GM10266 (cell line): Measurements from ENCODE around the gene ZNF512B.
A peak's percentile ranks its signal among the peaks of the same experiment; 100 is the strongest.
"Not testable (repeated sequence)": the region's sequence is repeated elsewhere in the genome, so short reads cannot be mapped to it uniquely, and the experiment has no call there.

ENCODE experiments used
- DNase-seq: peaks from one replicate; pipeline ENCODE4 v3.0.0; 2012; ENCODE audit errors: extremely low spot score
- TF ChIP-seq, protein P1 (sequence below): IDR thresholded peaks from 2 replicates; pipeline ENCODE4 v1.5.1; 2012; ENCODE audit warnings: mild to moderate bottlenecking, low read depth; ENCODE audit not compliant: control insufficient read depth, insufficient read depth; ENCODE audit errors: missing control alignments

The ZNF512B gene, protein sequence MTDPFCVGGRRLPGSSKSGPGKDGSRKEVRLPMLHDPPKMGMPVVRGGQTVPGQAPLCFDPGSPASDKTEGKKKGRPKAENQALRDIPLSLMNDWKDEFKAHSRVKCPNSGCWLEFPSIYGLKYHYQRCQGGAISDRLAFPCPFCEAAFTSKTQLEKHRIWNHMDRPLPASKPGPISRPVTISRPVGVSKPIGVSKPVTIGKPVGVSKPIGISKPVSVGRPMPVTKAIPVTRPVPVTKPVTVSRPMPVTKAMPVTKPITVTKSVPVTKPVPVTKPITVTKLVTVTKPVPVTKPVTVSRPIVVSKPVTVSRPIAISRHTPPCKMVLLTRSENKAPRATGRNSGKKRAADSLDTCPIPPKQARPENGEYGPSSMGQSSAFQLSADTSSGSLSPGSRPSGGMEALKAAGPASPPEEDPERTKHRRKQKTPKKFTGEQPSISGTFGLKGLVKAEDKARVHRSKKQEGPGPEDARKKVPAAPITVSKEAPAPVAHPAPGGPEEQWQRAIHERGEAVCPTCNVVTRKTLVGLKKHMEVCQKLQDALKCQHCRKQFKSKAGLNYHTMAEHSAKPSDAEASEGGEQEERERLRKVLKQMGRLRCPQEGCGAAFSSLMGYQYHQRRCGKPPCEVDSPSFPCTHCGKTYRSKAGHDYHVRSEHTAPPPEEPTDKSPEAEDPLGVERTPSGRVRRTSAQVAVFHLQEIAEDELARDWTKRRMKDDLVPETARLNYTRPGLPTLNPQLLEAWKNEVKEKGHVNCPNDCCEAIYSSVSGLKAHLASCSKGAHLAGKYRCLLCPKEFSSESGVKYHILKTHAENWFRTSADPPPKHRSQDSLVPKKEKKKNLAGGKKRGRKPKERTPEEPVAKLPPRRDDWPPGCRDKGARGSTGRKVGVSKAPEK

DNA sequence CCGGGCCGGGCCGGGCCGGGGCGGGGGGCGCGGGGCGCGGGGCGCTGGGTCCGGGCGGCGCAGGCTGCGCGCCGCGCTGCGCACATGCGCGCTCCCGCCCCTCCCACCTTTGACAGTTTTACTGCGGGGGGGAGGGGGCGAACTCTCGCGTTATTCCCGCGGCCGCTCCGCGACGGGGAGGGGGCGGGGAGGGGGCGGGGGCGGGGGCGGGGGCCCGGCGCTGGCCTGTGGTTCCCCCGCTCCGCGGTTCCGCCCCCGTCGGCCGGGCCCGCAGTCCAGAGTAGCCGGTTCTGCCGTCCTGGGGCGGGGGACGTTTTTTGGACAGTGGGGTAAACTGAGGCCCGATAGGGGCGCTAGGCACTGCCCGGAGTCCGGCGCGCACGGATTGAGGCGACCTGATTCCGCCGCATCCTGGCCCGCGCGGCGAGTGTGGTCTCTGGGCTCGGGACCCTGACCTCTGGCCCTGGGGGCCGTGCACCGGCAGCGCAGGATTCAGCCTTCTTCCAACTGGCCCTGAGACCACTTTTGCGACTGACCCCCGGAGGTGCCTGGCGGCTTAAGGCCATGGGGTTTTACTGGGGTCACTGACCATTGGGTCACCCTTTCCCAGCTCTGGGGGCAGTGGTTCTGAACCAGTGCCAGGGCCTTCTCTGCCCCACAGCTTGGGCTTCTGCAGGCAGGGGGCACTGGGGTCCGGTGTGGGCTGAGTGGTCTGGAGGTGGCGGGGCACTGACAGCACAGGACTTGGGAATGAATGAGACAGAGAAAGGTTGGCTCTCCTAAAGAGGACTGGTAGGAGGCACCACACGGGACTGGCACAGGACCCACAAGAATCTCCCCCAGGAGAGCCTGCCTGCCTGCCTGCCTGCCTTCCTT lies at the start of gene ZNF512B:
ZNF512B (minus strand) TSS at position 93 of the 876 bp plus-strand sequence. CDS start 1,980 bp downstream, outside the sequence.
- DNase-seq: peak; percentile 94

DNA sequence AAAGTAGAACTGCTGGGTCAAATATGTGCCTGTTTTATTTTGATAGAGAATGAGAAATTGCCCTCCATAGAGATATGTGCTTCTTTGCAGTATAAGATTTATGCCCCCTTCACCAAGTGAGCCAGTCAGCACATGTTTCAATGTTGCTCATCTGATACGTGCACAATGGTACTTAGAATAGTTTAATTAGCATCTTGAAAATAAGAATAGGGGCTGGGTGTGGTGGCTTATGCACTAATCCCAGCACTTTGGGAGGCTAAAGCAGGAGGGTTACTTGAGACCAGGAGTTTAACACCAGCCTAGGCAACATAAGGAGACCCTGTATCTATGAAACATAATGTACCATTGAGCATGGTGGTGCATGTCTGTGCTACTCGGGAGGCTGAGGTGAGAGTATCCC lies 45.9 kb upstream of the ZNF512B start:
- no peak for DNase-seq
- TF ChIP-seq, protein P1, sequence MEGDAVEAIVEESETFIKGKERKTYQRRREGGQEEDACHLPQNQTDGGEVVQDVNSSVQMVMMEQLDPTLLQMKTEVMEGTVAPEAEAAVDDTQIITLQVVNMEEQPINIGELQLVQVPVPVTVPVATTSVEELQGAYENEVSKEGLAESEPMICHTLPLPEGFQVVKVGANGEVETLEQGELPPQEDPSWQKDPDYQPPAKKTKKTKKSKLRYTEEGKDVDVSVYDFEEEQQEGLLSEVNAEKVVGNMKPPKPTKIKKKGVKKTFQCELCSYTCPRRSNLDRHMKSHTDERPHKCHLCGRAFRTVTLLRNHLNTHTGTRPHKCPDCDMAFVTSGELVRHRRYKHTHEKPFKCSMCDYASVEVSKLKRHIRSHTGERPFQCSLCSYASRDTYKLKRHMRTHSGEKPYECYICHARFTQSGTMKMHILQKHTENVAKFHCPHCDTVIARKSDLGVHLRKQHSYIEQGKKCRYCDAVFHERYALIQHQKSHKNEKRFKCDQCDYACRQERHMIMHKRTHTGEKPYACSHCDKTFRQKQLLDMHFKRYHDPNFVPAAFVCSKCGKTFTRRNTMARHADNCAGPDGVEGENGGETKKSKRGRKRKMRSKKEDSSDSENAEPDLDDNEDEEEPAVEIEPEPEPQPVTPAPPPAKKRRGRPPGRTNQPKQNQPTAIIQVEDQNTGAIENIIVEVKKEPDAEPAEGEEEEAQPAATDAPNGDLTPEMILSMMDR: no peak

More for the DNA sequence above, at the start of gene ZNF512B:
- TF ChIP-seq, protein P1: no peak

DNA sequence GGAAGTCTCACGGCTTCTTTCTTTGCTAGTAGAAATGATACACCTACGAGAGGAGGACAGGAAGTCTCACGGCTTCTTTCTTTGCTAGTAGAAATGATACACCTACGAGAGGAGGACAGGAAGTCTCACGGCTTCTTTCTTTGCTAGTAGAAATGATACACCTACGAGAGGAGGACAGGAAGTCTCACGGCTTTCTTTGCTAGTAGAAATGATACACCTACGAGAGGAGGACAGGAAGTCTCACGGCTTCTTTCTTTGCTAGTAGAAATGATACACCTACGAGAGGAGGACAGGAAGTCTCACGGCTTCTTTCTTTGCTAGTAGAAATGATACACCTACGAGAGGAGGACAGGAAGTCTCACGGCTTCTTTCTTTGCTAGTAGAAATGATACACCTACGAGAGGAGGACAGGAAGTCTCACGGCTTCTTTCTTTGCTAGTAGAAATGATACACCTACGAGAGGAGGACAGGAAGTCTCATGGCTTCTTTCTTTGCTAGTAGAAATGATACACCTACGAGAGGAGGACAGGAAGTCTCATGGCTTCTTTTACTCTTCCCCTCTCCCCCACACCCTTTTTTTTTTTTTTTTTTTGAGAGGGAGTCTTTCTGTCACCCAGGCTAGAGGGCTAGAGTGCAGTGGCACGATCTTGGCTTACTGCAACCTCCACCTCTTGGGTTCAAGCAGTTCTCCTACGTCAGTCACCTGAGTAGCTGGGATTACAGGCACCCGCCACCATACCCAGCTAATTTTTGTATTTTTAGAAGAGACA lies 42.8 kb upstream of the ZNF512B start:
- DNase-seq: not testable (repeated sequence)

DNA sequence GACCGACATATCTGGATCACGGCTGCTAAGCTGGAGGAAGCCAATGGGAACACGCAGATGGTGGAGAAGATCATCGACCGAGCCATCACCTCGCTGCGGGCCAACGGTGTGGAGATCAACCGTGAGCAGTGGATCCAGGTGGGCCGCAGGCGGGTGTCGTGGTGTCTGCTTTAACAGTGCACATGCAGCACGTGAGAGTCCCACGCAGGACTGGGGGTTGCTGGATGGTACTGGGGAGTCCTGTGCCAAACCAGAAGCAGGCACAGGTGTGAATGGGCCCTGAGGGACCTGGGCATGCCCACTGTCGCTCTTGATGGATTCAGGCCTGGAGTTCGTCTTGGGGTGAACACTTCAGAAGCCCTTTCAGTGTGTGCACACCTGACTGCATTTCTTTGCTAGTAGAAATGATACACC lies 41.6 kb upstream of the ZNF512B start:
- DNase-seq: no peak
- TF ChIP-seq, protein P1: no peak

DNA sequence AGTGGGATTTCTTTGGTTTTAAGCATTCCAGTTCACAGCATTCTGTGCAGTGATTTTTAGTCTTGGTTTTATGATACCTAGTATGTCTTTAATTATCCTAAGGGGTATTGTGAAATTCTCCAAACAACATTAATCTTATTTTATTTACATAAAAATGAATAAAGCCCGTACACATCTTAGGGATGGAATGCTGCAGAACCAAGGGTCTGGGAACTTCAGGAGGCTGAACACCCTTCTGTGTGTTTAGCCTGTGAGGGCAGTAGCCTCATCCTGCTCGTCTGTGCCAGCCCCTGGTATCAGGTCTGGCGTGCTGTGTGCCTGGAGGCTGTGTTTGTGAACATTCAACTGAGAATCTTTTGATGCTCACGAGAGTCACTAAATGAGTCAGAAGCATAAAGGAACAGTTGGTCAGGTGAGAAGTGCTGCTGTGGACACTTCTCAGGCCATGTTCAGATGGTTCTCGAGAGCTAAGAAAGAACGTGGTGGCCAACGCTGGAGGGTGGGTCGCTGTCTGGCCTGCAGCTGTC lies 41.0 kb upstream of the ZNF512B start:
- no peak for DNase-seq
- TF ChIP-seq, protein P1: no peak

DNA sequence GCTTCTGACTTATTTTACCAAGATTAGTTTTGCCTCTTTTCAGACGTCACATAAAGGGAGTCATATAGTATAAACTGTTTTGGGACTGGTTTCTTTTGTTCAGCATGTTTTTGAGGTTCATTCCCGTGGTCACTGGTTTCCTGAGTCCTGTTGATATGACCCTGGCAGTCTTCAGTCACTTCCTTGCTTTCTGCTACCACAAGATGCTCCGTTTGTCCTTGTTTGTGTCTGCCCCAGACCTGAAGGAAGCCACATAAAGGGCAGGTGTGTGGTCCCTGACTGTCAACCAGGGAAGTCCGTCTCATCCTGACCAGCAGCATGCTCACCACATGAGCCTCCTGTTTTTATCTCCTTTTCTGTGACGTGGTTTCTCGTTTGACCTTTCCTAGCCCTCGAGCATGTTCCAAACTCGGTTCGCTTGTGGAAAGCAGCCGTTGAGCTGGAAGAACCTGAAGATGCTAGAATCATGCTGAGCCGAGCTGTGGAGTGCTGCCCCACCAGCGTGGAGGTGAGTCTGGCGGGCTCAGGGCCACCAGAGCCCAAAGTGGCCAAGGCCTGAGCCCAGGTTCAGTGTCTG lies 40.2 kb upstream of the ZNF512B start:
- no peak for DNase-seq
- TF ChIP-seq, protein P1: no peak
